PC-9 (cell line): ENCODE results near the gene SCYGR4. TPM values are rescaled to one million over a fixed set of nuclear protein-coding genes. Genes with fewer than 3 reads are reported as not detected.

Experiments used
- BruUV-seq: library from RNA; stranded (reverse); fragments of 400-500 nt; replicated peaks from 2 replicates; lab custom pipeline; 2021; lab: Mats Ljungman, UMichigan
- CTCF ChIA-PET: fragments of 300-600 bp; sonication (Branson Sonifier 250); formaldehyde crosslinking; loops from one replicate; lab custom pipeline; 2022; ENCODE audit warnings: antibody characterized with exemption; lab: Charles Lee
- POLR2A ChIA-PET: fragments of 300-600 bp; sonication (Branson Sonifier 250); formaldehyde crosslinking; loops from one replicate; lab custom pipeline; 2022; ENCODE audit warnings: antibody characterized with exemption; ENCODE audit not compliant: unreplicated experiment; lab: Charles Lee
- DNase-seq, 2 experiments: peaks; one replicate each; pipeline versions ENCODE4 v3.0.0 to v3.0.0-alpha.2; 2015 to 2022; ENCODE audit warnings: mixed read lengths in 1 of 2
- H2AFZ ChIP-seq: fragments of 200-600 bp; sonication (generic); 2 replicates; pipeline ENCODE4 v1.8.1; 2017; ENCODE audit warnings: antibody characterized with exemption
- H3F3A ChIP-seq: fragments of 200-600 bp; sonication (generic); 2 replicates; pipeline ENCODE4 v1.8.1; 2017; ENCODE audit warnings: antibody characterized with exemption, mild to moderate bottlenecking, low read depth; ENCODE audit not compliant: insufficient read depth
- H3K27ac ChIP-seq: fragments of 200-600 bp; sonication (generic); 2 replicates; pipeline ENCODE4 v1.6.1; 2016; ENCODE audit warnings: mixed run types
- H3K27me3 ChIP-seq: fragments of 200-600 bp; sonication (generic); 2 replicates; pipeline ENCODE4 v1.6.1; 2016; ENCODE audit warnings: low read depth, mixed run types; ENCODE audit not compliant: insufficient read depth
- H3K36me3 ChIP-seq: fragments of 200-600 bp; sonication (generic); 2 replicates; pipeline ENCODE4 v1.6.1; 2016; ENCODE audit warnings: low read depth, mixed run types
- H3K4me1 ChIP-seq: fragments of 200-600 bp; sonication (generic); replicated peaks from 2 replicates; pipeline ENCODE4 v1.6.1; 2016; ENCODE audit warnings: mixed run types; ENCODE audit not compliant: insufficient read depth
- H3K4me2 ChIP-seq: fragments of 200-600 bp; sonication (generic); 2 replicates; pipeline ENCODE4 v1.6.1; 2017; ENCODE audit warnings: mixed run types
- H3K4me3 ChIP-seq: fragments of 200-600 bp; sonication (generic); 2 replicates; pipeline ENCODE4 v1.6.1; 2016; ENCODE audit warnings: mixed run types
- H3K79me2 ChIP-seq: fragments of 200-600 bp; sonication (generic); 2 replicates; pipeline ENCODE4 v1.6.1; 2017; ENCODE audit warnings: low read depth, mixed run types
- H3K9me2 ChIP-seq: fragments of 200-600 bp; sonication (generic); 2 replicates; pipeline ENCODE4 v1.8.1; 2017; ENCODE audit warnings: mild to moderate bottlenecking; ENCODE audit not compliant: insufficient read depth
- H3K9me3 ChIP-seq: fragments of 200-600 bp; sonication (generic); 2 replicates; pipeline ENCODE4 v1.8.1; 2016; ENCODE audit warnings: low read depth; ENCODE audit not compliant: insufficient read depth
- H4K20me1 ChIP-seq: fragments of 200-600 bp; sonication (generic); 2 replicates; pipeline ENCODE4 v1.8.1; 2017; ENCODE audit not compliant: insufficient read depth
- EZH2 ChIP-seq: fragments of 200-600 bp; sonication (generic); IDR thresholded peaks from 2 replicates; pipeline ENCODE4 v1.8.0; 2017; ENCODE audit warnings: antibody characterized with exemption, low read depth
- intact Hi-C: fragments of 100-400 bp; cut with micrococcal nuclease; formaldehyde crosslinking; loops from one replicate; pipeline ENCODE4 v1.10.0; 2022; ENCODE audit not compliant: unreplicated experiment
- total RNA-seq: library from RNA; stranded (reverse); gene quantifications from 2 replicates; pipeline ENCODE4 v1.2.3, GENCODE V29; 2021
- TF ChIP-seq, protein P1 (sequence below): fragments of 200-600 bp; sonication (generic); conservative IDR thresholded peaks from 2 replicates; pipeline ENCODE4 v1.6.1; 2017; ENCODE audit warnings: mixed run types, antibody characterized with exemption, mild to moderate bottlenecking, moderate library complexity

The SCYGR4 gene
- total RNA-seq, 1 experiment from 2014 or later = not detected

DNA sequence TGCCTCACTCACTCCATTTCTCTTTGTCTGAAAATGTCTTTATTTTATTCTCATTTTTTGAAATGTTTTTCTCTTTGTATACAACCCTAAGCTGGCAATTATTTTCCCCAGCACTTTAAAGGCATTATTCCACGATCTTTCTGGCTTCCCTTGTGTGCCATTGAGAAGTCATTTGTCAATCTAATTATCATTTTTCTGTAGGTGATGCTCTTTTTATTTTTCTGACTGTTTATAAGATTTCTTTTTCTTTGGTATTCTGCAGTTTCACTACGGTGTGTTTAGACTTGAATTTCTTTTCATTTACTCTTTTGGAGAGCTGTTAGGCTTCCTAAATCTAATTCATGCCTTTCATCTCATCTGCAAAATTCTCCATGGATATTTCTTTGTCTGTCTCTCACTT is 8.1 kb downstream of the SCYGR4 start:
- Histone ChIP-seq H4K20me1 (no peaks in the 10 kb centered on the region), H2AFZ (no peak overlapping the region), H3K4me1 (peaks cover 8% of the 10 kb centered on the region), H3K9me2 (no peaks in the 10 kb centered on the region), H3K4me2 (no peak overlapping the region), H3K27ac (no peak overlapping the region), H3K36me3 (no peaks in the 10 kb centered on the region), H3K79me2 (no peaks in the 10 kb centered on the region), H3K27me3 (no peaks in the 10 kb centered on the region), H3F3A (no peaks in the 10 kb centered on the region), H3K4me3 (no peak overlapping the region), H3K9me3 (no peaks in the 10 kb centered on the region; the same call in none of the 2 replicates)
- no peak for DNase-seq
- ChIA-PET CTCF (no interaction called here), POLR2A (no interaction called here)
- BruUV-seq = no TSS peak
- intact Hi-C loops = no loop called here
- TF ChIP-seq, protein P1, sequence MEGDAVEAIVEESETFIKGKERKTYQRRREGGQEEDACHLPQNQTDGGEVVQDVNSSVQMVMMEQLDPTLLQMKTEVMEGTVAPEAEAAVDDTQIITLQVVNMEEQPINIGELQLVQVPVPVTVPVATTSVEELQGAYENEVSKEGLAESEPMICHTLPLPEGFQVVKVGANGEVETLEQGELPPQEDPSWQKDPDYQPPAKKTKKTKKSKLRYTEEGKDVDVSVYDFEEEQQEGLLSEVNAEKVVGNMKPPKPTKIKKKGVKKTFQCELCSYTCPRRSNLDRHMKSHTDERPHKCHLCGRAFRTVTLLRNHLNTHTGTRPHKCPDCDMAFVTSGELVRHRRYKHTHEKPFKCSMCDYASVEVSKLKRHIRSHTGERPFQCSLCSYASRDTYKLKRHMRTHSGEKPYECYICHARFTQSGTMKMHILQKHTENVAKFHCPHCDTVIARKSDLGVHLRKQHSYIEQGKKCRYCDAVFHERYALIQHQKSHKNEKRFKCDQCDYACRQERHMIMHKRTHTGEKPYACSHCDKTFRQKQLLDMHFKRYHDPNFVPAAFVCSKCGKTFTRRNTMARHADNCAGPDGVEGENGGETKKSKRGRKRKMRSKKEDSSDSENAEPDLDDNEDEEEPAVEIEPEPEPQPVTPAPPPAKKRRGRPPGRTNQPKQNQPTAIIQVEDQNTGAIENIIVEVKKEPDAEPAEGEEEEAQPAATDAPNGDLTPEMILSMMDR = no peak
- TF ChIP-seq EZH2 = no peak

DNA sequence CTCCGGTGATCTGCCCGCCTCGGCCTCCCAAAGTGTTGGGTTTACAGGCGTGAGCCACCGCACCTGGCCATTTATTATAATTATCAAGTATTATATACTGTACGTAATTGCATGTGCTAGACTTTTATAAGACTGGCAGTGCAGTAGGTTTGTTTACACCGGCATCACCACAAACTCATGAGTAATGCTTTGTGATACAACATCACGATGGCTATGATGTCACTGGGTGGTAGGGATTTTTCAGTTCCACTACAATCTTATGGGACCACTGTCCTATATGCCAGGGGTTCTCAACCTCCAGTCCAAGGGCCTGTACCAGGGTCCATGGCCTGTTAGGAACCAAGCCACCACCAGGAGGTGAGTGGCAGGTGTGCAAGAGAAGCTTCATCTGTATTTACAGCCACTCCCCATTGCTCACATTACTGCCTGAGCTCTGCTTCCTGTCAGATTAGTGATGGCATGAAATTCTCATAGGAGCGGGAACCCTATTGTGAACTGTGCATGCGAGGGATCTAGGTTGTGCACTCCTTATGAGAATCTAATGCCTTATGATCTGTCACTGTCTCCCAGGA is 9.4 kb downstream of the SCYGR4 start:
- H3K9me3 ChIP-seq = no peaks in the 10 kb centered on the region; the same call in none of the 2 replicates
- H3K36me3 ChIP-seq = no peaks in the 10 kb centered on the region
- no peak for DNase-seq
- no peaks in the 10 kb centered on the region for H3K79me2 ChIP-seq
- H2AFZ ChIP-seq = 0 out of 2 replicates have a peak overlapping the region, but pooled peaks have one; percentile 28
- CTCF ChIA-PET = no interaction called here
- no peaks in the 10 kb centered on the region for H3K9me2 ChIP-seq
- H3K4me3 ChIP-seq = no peak overlapping the region
- H3F3A ChIP-seq = no peaks in the 10 kb centered on the region
- no peaks in the 10 kb centered on the region for H4K20me1 ChIP-seq
- H3K4me2 ChIP-seq = no peak overlapping the region
- H3K4me1 ChIP-seq = peaks cover 8% of the 10 kb centered on the region
- no peaks in the 10 kb centered on the region for H3K27me3 ChIP-seq
- POLR2A ChIA-PET = no interaction called here
- TF ChIP-seq, protein P1 = no peak
- no peak for TF ChIP-seq EZH2
- intact Hi-C loops = no loop called here
- BruUV-seq = no TSS peak
- no peak overlapping the region for H3K27ac ChIP-seq

DNA sequence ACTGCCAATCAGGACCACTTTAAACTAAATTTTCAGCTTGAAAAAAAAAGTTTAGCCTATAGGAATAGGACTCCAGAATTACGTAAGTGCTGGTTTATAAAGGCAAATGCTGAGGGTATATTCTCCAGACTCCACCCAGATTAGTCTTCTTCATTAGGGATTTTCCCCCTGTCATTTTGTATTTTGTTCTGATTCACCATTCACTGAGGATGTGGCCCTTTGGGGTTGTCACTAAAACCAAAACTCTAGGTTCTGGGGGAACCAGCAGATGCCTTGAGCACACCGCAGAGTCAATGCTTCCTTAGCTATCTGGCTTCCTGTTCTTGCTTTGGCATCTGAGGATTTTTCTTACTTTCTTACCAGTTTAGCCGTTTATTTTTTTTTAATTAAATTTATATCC is 10.5 kb downstream of the SCYGR4 start:
- no peaks in the 10 kb centered on the region; the same call in none of the 2 replicates for H3K9me3 ChIP-seq
- ChIA-PET POLR2A (no interaction called here), CTCF (no interaction called here)
- no peak overlapping the region for H3K27ac ChIP-seq
- H3K9me2 ChIP-seq = no peaks in the 10 kb centered on the region
- TF ChIP-seq EZH2 = no peak
- TF ChIP-seq, protein P1 = no peak
- H3F3A ChIP-seq = no peaks in the 10 kb centered on the region
- H4K20me1 ChIP-seq = no peaks in the 10 kb centered on the region
- H3K27me3 ChIP-seq = no peaks in the 10 kb centered on the region
- no TSS peak for BruUV-seq
- H3K79me2 ChIP-seq = no peaks in the 10 kb centered on the region
- H2AFZ ChIP-seq = no peak overlapping the region
- no peaks in the 10 kb centered on the region for H3K36me3 ChIP-seq
- peaks cover 8% of the 10 kb centered on the region for H3K4me1 ChIP-seq
- no peak overlapping the region for H3K4me3 ChIP-seq
- intact Hi-C loops = no loop called here
- DNase-seq = no peak
- no peak overlapping the region for H3K4me2 ChIP-seq
